HepG2 (cell line): ENCODE results near the gene NGLY1. TPM values are rescaled to one million over a fixed set of nuclear protein-coding genes. Genes with fewer than 3 reads are reported as not detected.

Experiments used
- ATAC-seq: fragments of 200-7000 bp; cut with Tn5 transposase; 3 replicates; pipeline ENCODE4 v1.9.1; 2020; ENCODE audit warnings: mild to moderate bottlenecking, moderate library complexity
- BruUV-seq: library from RNA; stranded (reverse); fragments of 400-500 nt; replicated peaks from 2 replicates; lab custom pipeline; 2021; lab: Mats Ljungman, UMichigan
- CTCF ChIA-PET: fragments of 300-600 bp; formaldehyde crosslinking; extraction: SDS; loops from one replicate; lab custom pipeline; 2021; ENCODE audit warnings: low total read pairs, inconsistent platforms, low intra/inter-chr PET ratio; lab: Yijun Ruan, JAX
- POLR2A ChIA-PET: fragments of 350-600 bp; sonication (Branson Sonifier 250); formaldehyde crosslinking; loops from one replicate; lab custom pipeline; 2020; ENCODE audit warnings: antibody characterized with exemption, inconsistent platforms; lab: Yijun Ruan, JAX
- DNase-seq: peaks from one replicate; pipeline ENCODE4 v3.0.0-alpha.2; 2015; ENCODE audit warnings: low spot score
- FAIRE-seq: peaks from 3 replicates; lab custom pipeline; 2011; peaks lifted over from hg19 to GRCh38; lab: Jason Lieb, UNC
- H2AFZ ChIP-seq: one replicate; pipeline ENCODE4 v1.6.1; 2011; ENCODE audit warnings: low read length, inconsistent platforms
- H3K27ac ChIP-seq: fragments of 300-600 bp; 3 replicates; pipeline ENCODE4 v1.8.0; 2011; ENCODE audit warnings: mixed run types, mild to moderate bottlenecking, mixed read lengths, low read length, inconsistent platforms; ENCODE audit not compliant: insufficient read depth; ENCODE audit errors: extremely low read length
- H3K27me3 ChIP-seq, 2 experiments: fragments of 200-600 bp in 1 of 2; 2 replicates in 1 of 2; 3 replicates in 1 of 2; pipeline versions ENCODE4 v1.6.0 to v1.8.0; 2011; ENCODE audit warnings: low read length in 2 of 2, mild to moderate bottlenecking in 2 of 2, moderate library complexity in 2 of 2, inconsistent platforms in 1 of 2; ENCODE audit not compliant: insufficient read depth in 2 of 2, control insufficient read depth in 1 of 2
- H3K36me3 ChIP-seq, 2 experiments: fragments of 200-600 bp in 1 of 2; replicated peaks in 1 of 2; 2 replicates in 1 of 2; 3 replicates in 1 of 2; pipeline versions ENCODE4 v1.5.1 to v1.8.0; 2011; ENCODE audit warnings: low read length in 2 of 2, inconsistent platforms in 1 of 2; ENCODE audit not compliant: insufficient read depth in 2 of 2, control insufficient read depth in 1 of 2
- H3K4me1 ChIP-seq: 2 replicates; pipeline ENCODE4 v1.5.1; 2012; ENCODE audit warnings: low read length, inconsistent platforms; ENCODE audit not compliant: insufficient read depth
- H3K4me2 ChIP-seq: 2 replicates; pipeline ENCODE4 v1.6.0; 2011; ENCODE audit warnings: low read depth, low read length, inconsistent platforms
- H3K4me3 ChIP-seq, 3 experiments: fragments of 200-600 bp in 1 of 3; sonication (generic), shearing (Covaris generic) in 1 of 3; replicated peaks in 1 of 3; 2 replicates each; pipeline ENCODE4 v1.5.1; 2011 to 2016; ENCODE audit warnings: low read length in 3 of 3, inconsistent platforms in 2 of 3, low read depth in 2 of 3, mild to moderate bottlenecking in 2 of 3, control low read depth in 1 of 3, mixed read lengths in 1 of 3; ENCODE audit not compliant: insufficient read depth in 1 of 3
- H3K79me2 ChIP-seq: one replicate; pipeline ENCODE4 v1.6.1; 2011; ENCODE audit warnings: low read length, inconsistent platforms; ENCODE audit not compliant: insufficient read depth
- H3K9ac ChIP-seq: 2 replicates; pipeline ENCODE4 v1.6.0; 2011; ENCODE audit warnings: mild to moderate bottlenecking, low read depth, low read length, inconsistent platforms; ENCODE audit not compliant: insufficient read depth
- H3K9me3 ChIP-seq: 2 replicates; pipeline ENCODE4 v1.5.1; 2012; ENCODE audit warnings: mild to moderate bottlenecking, low read length
- H4K20me1 ChIP-seq: 2 replicates; pipeline ENCODE4 v1.6.0; 2011; ENCODE audit warnings: inconsistent platforms, mild to moderate bottlenecking, low read length, moderate library complexity; ENCODE audit not compliant: insufficient read depth
- CCDC6 ChIP-seq: sonication (generic); formaldehyde crosslinking; IDR thresholded peaks from 2 replicates; pipeline ENCODE4 v1.8.1; 2022; ENCODE audit warnings: mild to moderate bottlenecking, missing genetic modification reagents, moderate library complexity
- IKZF1 ChIP-seq: fragments of 450-650 bp; IDR thresholded peaks from 2 replicates; pipeline ENCODE4 v1.7.1; 2016
- MXI1 ChIP-seq: IDR thresholded peaks from 3 replicates; pipeline ENCODE4 v1.6.1; 2012; ENCODE audit warnings: low read depth, low read length, inconsistent platforms, borderline replicate concordance
- NRL ChIP-seq: sonication (generic); formaldehyde crosslinking; IDR thresholded peaks from 2 replicates; pipeline ENCODE4 v1.5.0; 2020; ENCODE audit warnings: missing genetic modification reagents, mild to moderate bottlenecking, moderate library complexity, borderline replicate concordance
- RAD51 ChIP-seq: fragments of 450-650 bp; IDR thresholded peaks from 2 replicates; pipeline ENCODE4 v1.6.1; 2016; ENCODE audit warnings: borderline replicate concordance
- SKI ChIP-seq: fragments of 450-650 bp; IDR thresholded peaks from one replicate; pipeline ENCODE4 v1.6.1; 2018; ENCODE audit warnings: mild to moderate bottlenecking; ENCODE audit not compliant: partially characterized antibody
- SRY ChIP-seq: sonication (generic); formaldehyde crosslinking; IDR thresholded peaks from 2 replicates; pipeline ENCODE4 v1.8.0; 2022; ENCODE audit warnings: mild to moderate bottlenecking, missing genetic modification reagents
- ZBTB43 ChIP-seq: sonication (generic); formaldehyde crosslinking; conservative IDR thresholded peaks from 2 replicates; pipeline ENCODE4 v1.4.0; 2020; ENCODE audit warnings: missing genetic modification reagents
- ZEB1 ChIP-seq: IDR thresholded peaks from 2 replicates; pipeline ENCODE4 v1.6.1; 2012; ENCODE audit warnings: mild to moderate bottlenecking, low read depth, inconsistent platforms; ENCODE audit not compliant: insufficient replicate concordance
- ZFP36L1 ChIP-seq: sonication (generic); formaldehyde crosslinking; IDR thresholded peaks from 2 replicates; pipeline ENCODE4 v1.8.0; 2022; ENCODE audit warnings: mild to moderate bottlenecking, missing genetic modification reagents, moderate library complexity
- ZHX2 ChIP-seq, 2 experiments: sonication (generic) in 1 of 2; formaldehyde crosslinking in 1 of 2; IDR thresholded peaks; 2 replicates each; pipeline versions ENCODE4 v1.6.1 to v1.9.0; 2014 to 2022; ENCODE audit warnings: antibody characterized with exemption in 1 of 2, borderline replicate concordance in 1 of 2, inconsistent platforms in 1 of 2, low read depth in 1 of 2, missing genetic modification reagents in 1 of 2
- ZNF431 ChIP-seq: sonication (generic); formaldehyde crosslinking; IDR thresholded peaks from 2 replicates; pipeline ENCODE4 v1.9.0; 2022; ENCODE audit warnings: missing genetic modification reagents, low read depth, mild to moderate bottlenecking, borderline replicate concordance
- ZNF570 ChIP-seq: sonication (generic); formaldehyde crosslinking; IDR thresholded peaks from 2 replicates; pipeline ENCODE4 v1.4.0; 2020; ENCODE audit warnings: mild to moderate bottlenecking, missing genetic modification reagents, borderline replicate concordance
- WGBS: methylation state at CpG from one replicate; pipeline ENCODE4 v1.1.6; 2017; ENCODE audit warnings: low lambda C conversion rate; 5-methylcytosine and 5-hydroxymethylcytosine counted together
- in situ Hi-C: cut with HindIII; loops from 2 replicates; pipeline ENCODE4 v1.10.0; 2017; ENCODE audit warnings: low pct_unique_long_range_greater_than_20kb; ENCODE audit not compliant: extremely low pct_ligation_motif_present
- intact Hi-C: fragments of 100-400 bp; cut with micrococcal nuclease; formaldehyde crosslinking; loops from one replicate; pipeline ENCODE4 v1.10.0; 2022; ENCODE audit not compliant: unreplicated experiment
- polyA plus RNA-seq, 8 experiments: library from polyadenylated mRNA; depleted of rRNA in 3 of 8; stranded (reverse) in 7 of 8; unstranded in 1 of 8; fragments of >200 nt; fragmentation: Illumina TruSeq in 4 of 8; extraction: Trizol in 4 of 8; gene quantifications; 2 replicates each; pipeline versions ENCODE4 v1.2.1 to v1.2.3, GENCODE V29; 2011 to 2016; ENCODE audit warnings: low read depth in 4 of 8, missing spikeins in 1 of 8, mixed read lengths in 1 of 8; ENCODE audit not compliant: insufficient read depth in 1 of 8
- total RNA-seq, 5 experiments: library from RNA; depleted of rRNA; stranded (reverse); fragments of >200 nt; fragmentation: Illumina TruSeq; extraction: Trizol; gene quantifications; 2 replicates each; pipeline ENCODE4 v1.2.3, GENCODE V29; 2016; ENCODE audit warnings: low read depth in 1 of 5

NGLY1 gene
- total and polyA plus RNA-seq, 2 of the 13 experiments (the other 11 are each of a cell fraction or from before 2014, with no cell fraction given): 28.2 to 44.5 TPM

- TF ChIP-seq ZHX2 (IDR thresholded peaks at IDR 0.05; ENCODE audit: low read depth): no peak
- TF ChIP-seq ZHX2 (CRISPR knock-in tag; IDR thresholded peaks at IDR 0.05; ENCODE audit: borderline replicate concordance): no peak
These were observed 34.4 kb upstream of the NGLY1 start (continued) for GRCh38 chr3:25817638-25818037.

- POLR2A ChIA-PET: no interaction called here
- Histone ChIP-seq H3K79me2 (no peaks in the 10 kb centered on the region), H3K4me1 (no peaks in the 10 kb centered on the region), H3K4me3 (no peak overlapping the region), H3K4me2 (no peak overlapping the region), H4K20me1 (no peaks in the 10 kb centered on the region), H3K9me3 (no peaks in the 10 kb centered on the region)
- FAIRE-seq: no peak
- WGBS: 0% methylated on average over 1 of the region's 1 CpG
- in situ Hi-C loops: no loop called here
- TF ChIP-seq MXI1 (no peak), ZFP36L1 (no peak), ZNF570 (CRISPR knock-in tag) (no peak), ZBTB43 (CRISPR knock-in tag) (no peak), IKZF1 (no peak), NRL (CRISPR knock-in tag) (no peak), CCDC6 (CRISPR knock-in tag) (no peak), RAD51 (no peak), SKI (no peak), SRY (CRISPR knock-in tag) (no peak), ZNF431 (CRISPR knock-in tag) (no peak), ZEB1 (no peak)
- TF ChIP-seq, all 625 proteins: peak for 0
- no peaks in the 10 kb centered on the region for H3K27me3 ChIP-seq
- DNase-seq (no peak), ATAC-seq (no peak)
- CTCF ChIA-PET: no interaction called here
- no peaks in the 10 kb centered on the region for H3K36me3 ChIP-seq
- H3K27ac ChIP-seq: no peak overlapping the region
- no peak overlapping the region for H2AFZ ChIP-seq
- H3K9ac ChIP-seq: no peak overlapping the region
- intact Hi-C loops: no loop called here
- no TSS peak for BruUV-seq
These were observed 33.9 kb upstream of the NGLY1 start for GRCh38 chr3:25817107-25817506.
